DMS53 treated with DMSO at 0.1 percent for 48 hours (cell line): ENCODE data around the gene OPA3.
"Not testable (repeated sequence)": the region's sequence is repeated elsewhere in the genome, so short reads cannot be mapped to it uniquely, and the experiment has no call there.

ENCODE experiments used
- DNase-seq: peaks from one replicate; lab custom pipeline; 2025; ENCODE audit not compliant: unreplicated experiment; lab: John Stamatoyannopoulos, UW

The OPA3 gene

DNA sequence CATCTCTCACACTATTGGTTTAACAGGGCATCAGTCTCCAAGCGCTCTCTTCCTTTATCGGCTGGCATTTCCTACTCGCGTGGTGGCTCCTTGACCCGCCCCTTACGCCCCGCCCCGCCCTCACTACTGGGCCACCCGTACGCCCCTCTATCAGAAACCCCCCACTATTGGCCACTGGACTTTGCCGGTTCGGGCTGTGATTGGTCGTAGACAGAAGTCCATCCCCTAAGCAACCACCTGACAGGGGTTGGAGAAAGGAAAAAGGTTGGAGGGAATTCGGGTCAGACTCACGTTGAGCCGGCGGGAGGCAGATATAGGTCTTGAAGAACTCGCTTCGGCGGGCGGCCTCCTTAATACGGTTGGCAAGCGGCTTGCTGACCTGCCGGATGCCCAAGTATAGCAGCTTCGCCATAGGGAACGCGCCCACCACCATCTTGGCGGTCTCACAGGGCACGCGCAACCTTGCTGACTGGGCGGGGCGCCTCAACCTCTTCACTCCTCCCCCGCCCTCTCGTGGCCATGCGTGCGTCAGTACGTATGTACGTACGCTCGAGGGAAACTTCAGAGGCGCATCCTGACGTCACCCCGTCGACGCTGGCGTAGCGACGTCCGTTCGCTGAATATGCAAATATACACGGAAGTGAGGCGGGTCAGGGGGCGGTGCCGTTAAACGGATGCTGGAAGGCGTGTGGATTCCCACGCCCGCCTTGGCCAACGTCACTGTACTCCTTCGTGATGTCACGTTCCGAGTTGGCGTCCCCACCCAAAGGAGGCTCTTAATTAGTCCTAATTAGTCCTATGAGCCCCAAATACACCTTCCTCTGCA is at the start of gene OPA3:
TSS of gene OPA3 (minus strand) at position 471 of the 826 bp plus-strand sequence. CDS start at position 433, 38 bp downstream.
- peak; percentile 90 for DNase-seq

DNA sequence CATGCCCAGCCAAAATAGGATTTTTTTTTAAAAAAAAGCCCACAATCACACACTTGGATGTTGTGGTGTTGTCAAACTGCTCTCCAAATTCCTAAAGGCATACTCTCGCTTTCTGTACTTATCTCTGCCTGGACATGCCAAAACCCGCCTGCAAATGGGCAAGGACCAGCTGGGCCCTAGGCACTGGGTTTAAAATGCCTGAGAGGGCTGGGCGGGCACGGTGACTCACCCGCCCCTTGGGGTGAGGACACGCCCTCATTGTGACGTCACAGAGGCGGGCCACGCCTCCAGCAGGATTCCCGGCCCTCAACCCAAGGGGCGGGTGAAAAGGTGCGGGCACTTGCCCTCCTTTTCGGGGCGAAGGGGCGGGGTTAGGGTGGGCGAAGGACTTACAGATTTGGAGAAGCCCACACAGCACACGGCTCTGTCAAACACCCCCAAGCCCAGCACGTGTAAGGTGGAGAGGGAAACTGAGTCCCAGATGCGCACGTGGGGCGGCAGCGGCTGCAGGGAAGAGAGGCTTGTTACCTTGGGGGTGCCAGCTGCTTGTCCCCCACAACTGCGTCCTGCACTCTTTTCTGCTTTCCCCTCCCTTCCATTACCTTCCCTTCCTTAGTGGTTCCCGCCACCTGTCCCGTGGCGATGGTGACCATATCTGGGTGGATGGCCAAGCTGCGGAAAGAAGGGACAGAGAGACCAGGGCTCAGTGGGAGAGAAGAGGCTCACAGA is 48.0 kb upstream of the OPA3 start:
- peak; percentile 6 for DNase-seq

DNA sequence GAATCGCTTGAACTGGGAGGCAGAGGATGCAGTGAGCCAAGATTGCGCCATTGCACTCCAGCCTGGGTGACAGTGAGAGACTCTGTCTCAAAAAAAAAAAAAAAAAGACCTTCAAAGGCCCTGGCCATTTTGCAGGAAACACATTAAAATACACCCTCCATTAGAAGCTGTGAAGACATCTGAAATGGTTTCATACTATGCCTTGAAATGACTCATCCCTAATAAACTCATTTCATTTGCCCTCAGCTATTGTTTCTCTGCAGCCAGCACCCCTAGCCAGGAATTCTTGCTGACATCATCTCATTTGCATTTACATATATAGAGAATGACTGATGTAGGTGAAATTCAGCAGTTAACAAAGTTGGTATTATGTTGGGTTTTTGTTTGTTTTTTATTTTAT is 45.9 kb upstream of the OPA3 start:
- DNase-seq, result no peak

DNA sequence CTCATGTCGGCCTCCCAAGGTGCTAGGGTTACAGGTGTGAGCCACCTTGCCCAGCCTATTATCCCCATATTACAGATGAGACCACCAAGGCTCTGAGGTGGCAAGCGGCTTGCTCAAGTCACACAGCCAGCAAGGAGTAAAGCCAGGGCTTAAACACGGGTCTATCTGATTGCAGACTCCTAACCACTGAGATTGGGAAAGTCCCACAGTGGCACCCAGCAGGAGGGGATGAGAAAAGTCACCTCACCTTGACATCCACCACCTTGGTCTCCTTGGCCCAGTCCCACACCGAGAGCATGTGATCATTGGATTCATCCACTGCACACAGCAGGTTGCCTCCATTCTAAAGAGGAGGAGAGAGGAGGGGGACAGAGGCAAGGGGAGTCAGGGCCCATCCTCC is 45.1 kb upstream of the OPA3 start:
- DNase-seq, result no peak

DNA sequence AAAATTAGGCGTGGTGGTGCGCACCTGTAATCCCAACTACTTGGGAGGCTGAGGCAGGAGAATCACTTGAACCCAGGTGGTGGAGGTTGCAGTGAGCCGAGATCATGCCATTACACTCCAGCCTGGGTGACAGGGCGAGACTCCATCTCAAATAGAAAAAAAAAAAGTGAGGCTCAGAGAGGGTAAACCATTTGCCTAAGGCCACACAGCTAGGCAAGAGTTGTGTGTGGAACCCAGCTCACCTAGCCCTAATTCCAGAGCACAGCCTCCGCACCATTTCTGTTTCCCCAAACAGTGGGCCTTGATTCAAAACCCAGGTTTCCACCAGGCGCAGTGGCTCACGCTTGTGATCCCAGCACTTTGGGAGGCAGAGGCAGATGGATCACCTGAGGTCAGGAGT is 43.6 kb upstream of the OPA3 start:
- DNase-seq, result not testable (repeated sequence)

DNA sequence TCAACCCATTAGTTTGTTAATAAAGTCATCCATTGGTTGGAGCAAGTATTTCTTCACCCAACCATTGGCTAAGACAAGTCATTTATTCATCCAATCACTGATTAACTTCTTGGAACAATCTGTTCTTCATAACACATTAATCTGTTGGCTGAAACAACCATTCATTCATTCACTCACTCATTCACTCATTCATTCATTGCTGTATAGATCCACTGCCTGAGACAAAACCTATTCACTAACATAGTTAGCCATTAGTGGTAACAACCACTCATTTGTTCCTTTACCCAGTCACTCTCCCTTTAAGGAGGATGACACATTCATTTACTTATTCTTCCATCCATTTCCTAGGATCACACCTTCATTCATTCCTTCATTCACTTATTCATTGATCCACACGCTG is 39.4 kb upstream of the OPA3 start:
- no peak for DNase-seq

DNA sequence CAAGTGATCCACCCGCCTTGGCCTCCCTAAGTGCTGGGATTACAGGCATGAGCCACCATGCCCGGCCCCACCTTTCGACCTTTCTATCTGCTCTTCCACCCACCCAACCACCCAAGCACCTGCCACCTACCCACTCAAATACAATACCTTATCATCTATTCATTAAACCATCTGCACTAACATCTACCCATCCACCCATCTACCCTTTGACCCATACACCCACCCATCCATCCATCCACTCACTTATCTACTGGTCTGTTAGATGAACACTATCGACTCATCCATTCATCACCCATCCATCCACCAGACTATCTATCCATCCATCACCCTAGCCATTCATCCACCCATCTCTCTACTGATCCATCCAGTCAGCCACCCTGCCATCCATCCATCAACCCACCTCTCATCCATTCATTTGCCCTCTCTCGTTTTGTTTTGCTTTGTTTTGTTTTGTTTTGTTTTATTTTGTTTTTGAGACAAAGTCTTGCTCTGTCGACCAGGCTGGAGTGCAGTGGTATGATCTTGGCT is 37.4 kb upstream of the OPA3 start:
- DNase-seq, result no peak

DNA sequence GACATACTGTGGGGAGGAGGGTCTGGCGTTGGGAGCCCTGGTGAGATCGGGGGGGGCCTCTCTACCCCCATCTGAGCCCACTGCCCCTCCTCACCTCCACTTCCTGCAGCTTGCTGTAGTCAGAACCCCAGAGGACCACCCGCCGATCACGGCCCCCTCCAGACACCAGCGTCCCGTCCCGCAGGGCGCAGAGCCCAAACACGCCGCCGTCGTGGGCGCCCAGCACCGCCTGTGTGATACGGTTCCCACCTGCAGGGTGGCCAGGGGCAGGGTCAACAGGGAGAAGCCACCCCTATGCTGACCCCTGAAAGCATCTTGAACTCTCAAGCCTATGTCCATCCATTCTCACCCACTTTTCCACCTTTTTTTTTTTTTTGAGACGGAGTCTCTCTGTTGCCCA is 36.8 kb upstream of the OPA3 start:
- DNase-seq, result no peak

DNA sequence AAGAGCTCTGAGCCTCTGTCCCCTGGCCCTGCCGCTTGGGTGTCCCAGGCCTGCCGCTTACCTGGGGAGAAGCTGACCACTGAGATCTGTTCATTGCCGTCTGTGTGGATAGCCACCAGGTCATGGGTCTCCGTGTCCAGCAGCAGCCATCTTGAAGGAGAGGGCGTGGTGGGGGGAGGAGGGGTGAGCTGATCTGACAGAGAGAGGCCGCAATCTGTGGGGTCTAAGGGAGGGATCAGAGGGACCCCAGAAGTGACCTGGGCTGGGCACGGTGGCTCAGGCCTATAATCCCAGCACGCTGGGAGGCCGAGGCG is 32.1 kb upstream of the OPA3 start:
- no peak for DNase-seq

DNA sequence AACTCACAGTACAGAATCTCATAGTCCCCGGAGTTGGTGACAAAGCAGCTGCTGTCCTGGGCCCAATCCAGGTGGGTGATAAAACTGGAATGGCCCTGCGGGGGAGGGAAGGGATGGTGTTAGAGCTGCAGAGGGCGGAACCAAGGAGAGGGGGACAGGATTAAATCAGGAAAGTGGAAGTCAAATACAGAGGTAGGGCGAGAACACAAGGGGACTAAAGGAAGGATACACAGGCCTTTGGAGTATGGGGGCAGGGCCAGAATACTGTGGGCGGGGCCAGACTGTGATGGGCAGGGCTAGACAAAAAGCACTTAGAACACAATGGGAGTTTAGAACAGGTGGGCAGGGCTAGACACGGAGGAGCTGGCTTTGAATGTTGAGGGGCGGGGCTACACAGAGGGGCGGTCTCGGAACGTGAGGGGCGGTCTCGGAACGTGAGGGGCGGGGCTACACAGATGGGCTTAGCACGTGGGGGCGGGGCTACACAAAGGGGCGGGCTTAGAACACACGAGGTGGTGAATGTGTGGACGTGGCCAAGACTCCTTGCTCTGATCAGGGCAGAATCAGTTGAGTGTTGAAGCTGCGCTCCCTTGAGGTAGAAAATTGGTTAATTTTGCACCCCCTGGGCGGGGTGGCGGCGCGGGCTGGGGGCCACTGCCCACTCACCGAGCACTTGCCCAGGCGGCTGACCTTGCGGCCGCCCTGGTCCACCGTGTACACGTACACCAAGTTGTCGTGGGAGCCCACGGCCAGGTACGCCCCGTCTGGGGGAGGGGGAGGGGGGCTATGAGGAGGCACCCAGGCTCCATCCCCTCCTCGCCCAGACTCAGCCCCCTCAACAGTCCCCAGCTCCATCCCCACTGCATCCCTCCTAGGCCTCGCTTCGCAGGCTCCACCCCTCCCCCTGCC is 31.4 kb upstream of the OPA3 start:
- no peak for DNase-seq

DNA sequence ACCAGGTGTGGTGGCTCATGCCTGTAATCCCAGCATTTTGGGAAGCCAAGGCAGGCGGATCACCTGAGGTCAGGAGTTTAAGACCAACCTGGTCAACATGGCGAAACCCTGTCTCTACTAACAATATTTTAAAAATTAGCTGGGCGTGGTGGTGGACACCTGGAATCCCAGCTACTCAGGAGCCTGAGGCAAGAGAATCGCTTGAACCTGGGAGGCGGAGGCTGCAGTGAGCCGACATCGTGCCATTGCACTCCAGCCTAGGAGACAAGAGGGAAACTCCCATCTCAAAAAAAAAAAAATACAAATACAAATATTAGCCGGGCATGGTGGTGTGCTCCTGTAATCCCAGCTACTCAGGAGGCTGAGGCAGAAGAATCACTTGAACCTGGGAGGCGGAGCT is 30.5 kb upstream of the OPA3 start:
- not testable (repeated sequence) for DNase-seq

DNA sequence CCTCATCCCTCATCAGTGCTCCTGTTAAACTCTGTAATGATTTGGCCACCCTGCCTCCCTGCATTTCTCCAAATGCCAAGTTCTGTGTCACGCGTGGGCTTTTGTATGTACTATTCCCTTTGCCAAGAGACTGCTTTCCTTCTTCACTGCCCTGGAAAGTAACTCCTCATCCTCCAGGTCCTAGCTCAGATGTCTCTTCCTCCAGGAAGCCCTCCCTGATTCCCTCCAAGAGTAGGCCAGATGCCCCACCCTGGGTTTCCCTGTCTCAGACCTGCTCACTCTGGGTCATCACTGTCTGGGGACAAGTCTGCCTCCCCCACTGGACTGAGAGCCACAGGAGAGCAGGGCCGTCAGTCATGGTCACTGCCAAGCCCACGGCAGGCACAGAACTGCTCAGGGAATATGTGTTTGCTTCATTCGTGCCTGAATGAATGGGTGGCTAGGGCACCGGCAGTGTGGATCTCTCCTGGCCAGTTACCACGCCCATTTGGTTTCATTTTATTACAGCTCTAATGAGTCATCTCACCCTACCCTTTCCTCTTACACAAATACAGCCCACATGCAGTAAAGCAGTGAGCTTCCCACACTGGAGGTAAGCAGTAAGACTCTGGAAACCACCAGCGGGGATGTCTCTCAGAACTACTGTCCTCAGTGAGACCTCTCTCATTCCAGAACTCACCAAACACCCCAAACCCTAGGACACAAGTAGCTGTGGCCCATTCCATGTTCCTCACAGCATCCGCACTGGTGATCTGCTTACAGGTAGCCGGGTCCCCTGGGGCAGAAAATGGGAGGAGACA is 29.5 kb upstream of the OPA3 start:
- DNase-seq, result peak; percentile 17

DNA sequence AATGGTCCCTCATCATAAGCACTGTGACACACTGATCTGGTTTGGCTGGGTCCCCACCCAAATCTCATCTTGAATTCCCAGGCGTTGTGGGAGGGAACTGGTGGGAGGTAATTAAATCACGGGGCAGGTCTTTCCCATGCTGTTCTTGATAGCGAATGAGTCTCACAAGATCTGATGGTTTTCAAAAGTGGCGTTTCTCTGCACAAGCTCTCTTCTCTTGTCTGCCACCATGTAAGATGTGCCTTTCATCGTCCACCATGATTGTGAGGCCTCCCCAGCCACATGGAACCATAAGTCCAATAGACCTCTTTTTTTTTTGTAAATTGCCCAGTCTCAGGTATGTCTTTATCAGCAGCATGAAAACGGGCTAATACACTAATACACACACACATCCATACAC is 24.3 kb upstream of the OPA3 start:
- no peak for DNase-seq

DNA sequence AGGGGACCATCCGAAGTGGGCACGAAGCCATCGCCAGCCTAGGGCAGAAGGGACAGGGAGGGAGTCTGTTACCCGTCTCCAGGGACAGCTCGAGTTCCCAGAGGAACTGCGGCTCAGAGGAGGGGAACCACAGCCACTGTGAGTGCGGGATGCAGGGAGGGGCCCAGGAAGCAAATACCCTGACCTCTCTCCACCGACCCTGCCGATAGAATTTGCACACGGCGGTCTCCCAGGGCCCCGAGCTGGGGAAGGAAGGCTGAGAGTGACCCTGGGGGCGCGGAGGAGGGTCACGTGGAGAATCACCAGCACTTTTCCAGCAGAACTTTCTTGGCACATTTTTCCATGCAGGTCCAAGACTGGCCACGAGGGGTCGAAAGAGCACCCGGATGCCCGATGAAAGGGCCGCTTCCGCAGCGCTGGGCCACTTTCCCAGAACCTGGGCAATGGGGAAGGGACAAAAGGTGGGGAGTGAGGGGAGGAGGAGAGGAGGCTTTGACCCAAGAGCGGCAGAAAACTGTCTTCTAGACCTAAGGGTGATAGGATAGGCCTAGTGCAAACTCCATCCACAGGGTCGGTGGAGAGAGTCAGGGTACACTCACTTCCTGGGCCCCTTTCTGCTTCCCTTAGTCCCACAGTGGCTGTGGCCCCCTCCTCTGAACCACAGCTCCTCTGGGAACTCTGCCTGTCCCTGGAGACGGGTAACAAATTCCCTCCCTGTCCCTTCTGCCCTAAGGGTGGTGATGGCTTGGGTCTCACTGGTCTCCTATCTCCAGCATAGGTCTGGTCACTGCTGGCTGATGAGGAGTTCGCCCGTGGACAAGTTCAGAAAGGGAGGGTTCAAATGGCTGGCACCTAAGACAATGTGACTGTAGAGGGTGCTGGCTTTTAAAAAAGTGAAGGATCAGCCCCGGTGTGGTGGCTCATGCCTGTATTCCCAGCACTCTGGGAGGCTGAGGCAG is 22.7 kb upstream of the OPA3 start:
- no peak for DNase-seq

DNA sequence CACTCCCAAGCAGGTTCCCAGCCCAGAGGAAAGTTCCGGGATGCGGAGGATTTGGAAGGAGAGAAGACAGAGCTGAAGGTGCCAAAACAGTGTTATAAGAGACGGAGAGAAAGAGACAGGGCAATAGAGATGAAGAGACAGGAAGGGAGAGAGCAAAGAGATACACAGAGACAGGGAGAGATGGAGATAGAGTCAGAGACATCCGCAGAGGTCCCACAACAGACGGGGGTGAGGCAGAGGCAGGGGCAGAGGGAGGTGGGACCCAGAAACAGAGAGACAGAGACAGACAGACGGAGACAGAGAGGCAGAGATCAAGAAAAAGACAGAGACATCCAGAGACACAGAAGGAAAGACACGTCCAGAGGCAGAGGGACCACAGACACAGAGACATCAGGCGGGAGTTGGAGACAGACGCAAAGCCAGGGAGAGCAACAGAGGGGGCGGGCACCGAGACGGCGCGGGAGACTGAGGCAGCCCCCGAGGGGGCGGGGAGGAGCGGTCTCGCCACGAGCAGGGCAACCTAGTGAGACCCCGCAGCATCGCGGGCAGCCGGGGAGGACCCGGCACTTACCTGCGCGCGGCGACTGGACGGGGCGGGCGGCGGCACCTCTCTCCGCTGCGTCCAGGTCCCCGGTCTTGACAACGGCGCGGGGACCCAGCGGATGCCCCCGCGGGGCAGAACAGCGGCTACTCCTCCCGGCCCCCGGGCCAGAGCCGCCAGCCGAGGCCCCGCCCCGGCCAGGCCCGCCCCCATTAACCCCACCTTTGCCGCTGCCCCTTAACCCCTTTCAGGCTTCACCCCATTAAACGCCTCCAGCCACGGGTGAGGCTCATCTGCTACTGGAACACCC is 17.1 kb upstream of the OPA3 start, which contains the start of gene GPR4:
TSS of gene GPR4 (minus strand) at position 689 of the 851 bp plus-strand sequence. CDS start 10,346 bp downstream, outside the sequence.
- no peak for DNase-seq

DNA sequence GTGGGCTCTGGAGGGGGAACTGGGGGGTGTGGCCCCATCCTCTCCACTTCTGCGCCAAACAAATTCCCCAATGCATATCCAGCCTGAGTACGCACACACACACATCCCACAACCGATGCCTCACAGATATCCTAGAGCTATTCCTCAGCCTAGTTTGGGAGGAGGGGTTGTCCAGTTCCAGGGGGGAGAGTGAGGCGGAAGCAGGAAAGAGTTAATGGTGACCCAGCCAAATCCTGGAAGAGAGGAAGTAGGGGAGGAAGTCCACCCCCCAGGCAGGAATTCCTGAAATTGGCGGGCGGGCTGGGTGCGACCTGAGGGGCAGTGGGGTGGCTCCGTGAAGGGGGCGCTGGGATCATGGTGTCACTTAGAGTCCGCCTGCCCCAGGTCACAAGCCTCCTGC is 16.5 kb upstream of the OPA3 start:
- no peak for DNase-seq

DNA sequence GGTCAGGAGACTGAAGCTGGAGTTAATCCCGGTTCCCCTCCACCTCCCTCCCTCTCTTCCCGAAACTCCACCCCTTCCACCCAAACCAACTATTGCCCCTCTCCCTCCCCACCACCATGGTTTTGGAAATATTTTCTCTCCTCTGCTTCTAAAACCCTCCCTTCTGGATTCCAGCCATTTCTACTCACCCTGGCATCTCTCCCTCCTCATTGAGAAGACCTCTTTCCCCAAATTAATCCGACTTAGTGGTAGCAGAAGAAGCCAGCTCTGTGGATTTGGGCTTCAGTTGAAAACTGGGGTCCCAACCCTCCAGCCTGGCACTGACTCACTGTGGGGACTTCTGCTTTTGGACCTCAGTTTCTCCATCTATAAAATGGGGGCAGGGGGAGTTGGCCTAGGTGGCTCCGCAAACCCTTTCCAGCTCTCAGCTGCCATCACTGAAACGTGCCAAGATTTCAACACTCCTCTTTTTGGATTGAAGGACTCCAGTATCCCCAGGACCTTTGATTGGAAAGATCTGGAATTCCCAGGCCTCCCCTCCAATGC is 15.8 kb upstream of the OPA3 start:
- DNase-seq, result no peak

DNA sequence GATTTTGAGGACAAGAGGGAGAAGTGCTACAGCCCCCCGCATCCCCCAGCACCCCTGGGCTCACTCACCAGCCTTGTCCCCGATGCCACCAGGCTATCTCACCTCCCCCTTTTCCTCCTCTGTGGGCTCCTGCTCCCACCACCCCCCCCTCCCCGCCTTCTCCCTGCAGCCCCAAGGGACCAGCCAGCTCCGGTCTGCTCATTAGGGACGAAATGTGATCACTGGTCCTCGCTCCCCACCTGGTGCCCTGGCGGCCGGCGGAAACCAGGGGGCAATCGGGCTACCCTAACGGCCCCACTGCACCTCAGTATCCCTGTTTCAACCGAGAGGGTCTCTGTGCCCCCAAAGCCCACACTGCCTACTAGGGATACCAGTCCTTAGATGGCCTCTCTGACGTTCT is 14.7 kb upstream of the OPA3 start:
- DNase-seq, result no peak
